Measurements from ENCODE around the gene WDR64. TPM values are rescaled to one million over a fixed set of nuclear protein-coding genes. Genes with fewer than 3 reads are reported as not detected.
"Not testable (repeated sequence)": the region's sequence is repeated elsewhere in the genome, so short reads cannot be mapped to it uniquely, and the experiment has no call there.

Gene WDR64
- total RNA-seq, 3 donors from 2014 or later = not detected

DNA sequence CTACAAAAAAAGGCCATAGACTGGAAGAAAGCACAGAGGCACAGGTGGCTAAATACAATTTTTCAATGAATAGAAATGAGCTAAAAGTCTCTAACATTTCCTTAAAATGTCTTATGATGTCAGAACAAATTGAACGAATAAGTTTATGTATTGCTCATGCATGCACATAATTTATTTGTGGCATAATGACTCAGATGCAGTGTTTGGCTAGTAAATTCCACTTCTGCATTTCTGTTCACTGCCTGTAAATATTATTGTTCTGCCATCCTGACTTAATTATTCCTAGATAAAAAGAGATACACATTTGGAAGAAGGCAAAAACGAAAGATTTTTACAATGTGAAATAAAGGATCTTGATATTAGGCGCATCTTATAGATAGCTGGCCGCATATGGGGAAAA is 169.3 kb downstream of the WDR64 start:
- Histone ChIP-seq H3K36me3 (no peaks in the 10 kb centered on the region), H3K4me1 (no peaks in the 10 kb centered on the region), H3K27ac (no peak overlapping the region), H3K27me3 (no peaks in the 10 kb centered on the region), H3K4me3 (no peak overlapping the region), H3K9me3 (no peaks in the 10 kb centered on the region)
- TF ChIP-seq, protein P1, sequence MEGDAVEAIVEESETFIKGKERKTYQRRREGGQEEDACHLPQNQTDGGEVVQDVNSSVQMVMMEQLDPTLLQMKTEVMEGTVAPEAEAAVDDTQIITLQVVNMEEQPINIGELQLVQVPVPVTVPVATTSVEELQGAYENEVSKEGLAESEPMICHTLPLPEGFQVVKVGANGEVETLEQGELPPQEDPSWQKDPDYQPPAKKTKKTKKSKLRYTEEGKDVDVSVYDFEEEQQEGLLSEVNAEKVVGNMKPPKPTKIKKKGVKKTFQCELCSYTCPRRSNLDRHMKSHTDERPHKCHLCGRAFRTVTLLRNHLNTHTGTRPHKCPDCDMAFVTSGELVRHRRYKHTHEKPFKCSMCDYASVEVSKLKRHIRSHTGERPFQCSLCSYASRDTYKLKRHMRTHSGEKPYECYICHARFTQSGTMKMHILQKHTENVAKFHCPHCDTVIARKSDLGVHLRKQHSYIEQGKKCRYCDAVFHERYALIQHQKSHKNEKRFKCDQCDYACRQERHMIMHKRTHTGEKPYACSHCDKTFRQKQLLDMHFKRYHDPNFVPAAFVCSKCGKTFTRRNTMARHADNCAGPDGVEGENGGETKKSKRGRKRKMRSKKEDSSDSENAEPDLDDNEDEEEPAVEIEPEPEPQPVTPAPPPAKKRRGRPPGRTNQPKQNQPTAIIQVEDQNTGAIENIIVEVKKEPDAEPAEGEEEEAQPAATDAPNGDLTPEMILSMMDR (IDR thresholded peaks at IDR 0.05) = no peak
- TF ChIP-seq POLR2A (IDR thresholded peaks at IDR 0.05) = no peak
- TF ChIP-seq POLR2AphosphoS5 (IDR thresholded peaks at IDR 0.05) = no peak
- intact Hi-C loops (cut with DNase I; ENCODE audit: low total_unique reads) = loop anchor here (10.0 kb wide), 1 partner anchor 993 kb away; no protein-coding TSS in a partner anchor
- no peak for DNase-seq (ENCODE audit: low spot score in 2 of 2)

DNA sequence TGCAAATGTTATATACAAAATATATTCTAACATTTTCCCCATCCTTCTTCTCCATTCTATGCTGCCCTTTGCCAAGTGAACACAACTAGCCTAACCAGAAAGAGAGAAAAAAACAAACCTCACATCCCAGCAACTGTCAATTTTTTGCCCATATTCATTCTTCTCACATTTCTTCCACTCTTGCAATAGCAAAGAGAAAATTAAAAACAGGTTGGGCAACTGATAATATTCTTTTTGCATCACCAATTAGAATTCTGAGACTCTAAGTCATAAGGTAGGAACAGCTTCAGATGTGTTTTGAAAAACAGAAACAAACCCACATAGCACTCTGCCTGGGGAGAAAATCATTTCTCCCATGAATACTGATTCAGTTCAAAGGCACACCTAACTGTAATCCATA is 170.8 kb downstream of the WDR64 start:
- TF ChIP-seq POLR2AphosphoS5 (IDR thresholded peaks at IDR 0.05) = no peak
- no peaks in the 10 kb centered on the region for H3K36me3 ChIP-seq
- H3K27me3 ChIP-seq = no peaks in the 10 kb centered on the region
- intact Hi-C loops (cut with DNase I; ENCODE audit: low total_unique reads) = loop anchor here (10.0 kb wide), 1 partner anchor 992 kb away; no protein-coding TSS in a partner anchor
- H3K9me3 ChIP-seq = no peaks in the 10 kb centered on the region
- no peak overlapping the region for H3K4me3 ChIP-seq
- H3K27ac ChIP-seq = no peak overlapping the region
- no peaks in the 10 kb centered on the region for H3K4me1 ChIP-seq
- DNase-seq (ENCODE audit: low spot score in 2 of 2) = no peak

DNA sequence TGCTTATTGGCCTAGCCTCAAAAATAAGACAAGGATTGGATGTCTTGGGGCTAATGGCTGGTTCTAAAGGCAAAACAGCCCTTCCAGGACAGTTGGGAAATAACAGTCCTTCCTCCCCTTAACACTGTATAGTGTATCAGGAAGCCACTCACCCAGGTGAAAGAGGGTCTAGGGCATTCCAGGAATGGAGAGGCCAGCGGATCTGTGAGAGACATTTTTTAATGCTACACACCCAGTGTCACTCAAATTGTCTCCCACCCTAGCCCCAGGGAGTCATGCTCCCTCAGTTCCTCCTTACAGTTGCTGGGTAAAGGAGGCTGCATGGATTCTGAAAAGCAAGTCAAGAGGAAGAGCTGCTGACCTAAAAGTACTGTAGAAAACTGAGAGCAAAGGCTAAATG is 171.8 kb downstream of the WDR64 start:
- TF ChIP-seq, protein P1 (IDR thresholded peaks at IDR 0.05) = no peak
- TF ChIP-seq POLR2A (IDR thresholded peaks at IDR 0.05) (no peak), POLR2AphosphoS5 (IDR thresholded peaks at IDR 0.05) (no peak)
- intact Hi-C loops (cut with DNase I; ENCODE audit: low total_unique reads) = loop anchor here (10.0 kb wide), 1 partner anchor 991 kb away; no protein-coding TSS in a partner anchor
- no peaks in the 10 kb centered on the region for H3K9me3 ChIP-seq

DNA sequence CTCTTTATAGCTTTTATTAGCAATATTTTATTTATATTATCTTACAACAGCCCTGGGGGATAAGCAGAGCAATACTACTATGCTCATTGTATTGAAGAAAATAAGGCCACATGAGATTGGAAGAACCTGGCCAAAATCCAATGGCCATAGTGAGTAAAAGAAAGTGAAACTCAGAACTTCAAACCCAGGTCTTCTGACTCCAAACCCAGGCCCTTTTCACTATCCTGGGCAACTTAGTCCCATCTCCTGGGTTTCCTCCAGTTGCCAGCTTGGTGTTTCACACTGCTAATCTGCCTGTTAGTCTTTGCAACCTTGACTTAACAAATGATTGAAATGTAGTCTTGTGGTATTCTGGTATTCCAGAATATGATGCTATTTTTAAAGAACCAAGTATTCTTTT is 173.5 kb downstream of the WDR64 start:
- H3K27ac ChIP-seq = no peak overlapping the region
- DNase-seq (ENCODE audit: low spot score in 2 of 2) = no peak
- intact Hi-C loops (cut with DNase I; ENCODE audit: low total_unique reads) = loop anchor here (10.0 kb wide), 1 partner anchor 989 kb away; no protein-coding TSS in a partner anchor
- TF ChIP-seq, protein P1 (IDR thresholded peaks at IDR 0.05) = no peak
- no peak for TF ChIP-seq POLR2AphosphoS5 (IDR thresholded peaks at IDR 0.05)
- no peak for TF ChIP-seq POLR2A (IDR thresholded peaks at IDR 0.05)
- H3K36me3 ChIP-seq = no peaks in the 10 kb centered on the region
- H3K4me1 ChIP-seq = no peaks in the 10 kb centered on the region
- H3K27me3 ChIP-seq = no peaks in the 10 kb centered on the region
- no peak overlapping the region for H3K4me3 ChIP-seq
- H3K9me3 ChIP-seq = no peaks in the 10 kb centered on the region

More for the DNA sequence above, 171.8 kb downstream of the WDR64 start:
- DNase-seq (ENCODE audit: low spot score in 2 of 2) = no peak
- Histone ChIP-seq H3K36me3 (no peaks in the 10 kb centered on the region), H3K4me1 (no peaks in the 10 kb centered on the region), H3K4me3 (no peak overlapping the region), H3K27me3 (no peaks in the 10 kb centered on the region), H3K27ac (no peak overlapping the region)

DNA sequence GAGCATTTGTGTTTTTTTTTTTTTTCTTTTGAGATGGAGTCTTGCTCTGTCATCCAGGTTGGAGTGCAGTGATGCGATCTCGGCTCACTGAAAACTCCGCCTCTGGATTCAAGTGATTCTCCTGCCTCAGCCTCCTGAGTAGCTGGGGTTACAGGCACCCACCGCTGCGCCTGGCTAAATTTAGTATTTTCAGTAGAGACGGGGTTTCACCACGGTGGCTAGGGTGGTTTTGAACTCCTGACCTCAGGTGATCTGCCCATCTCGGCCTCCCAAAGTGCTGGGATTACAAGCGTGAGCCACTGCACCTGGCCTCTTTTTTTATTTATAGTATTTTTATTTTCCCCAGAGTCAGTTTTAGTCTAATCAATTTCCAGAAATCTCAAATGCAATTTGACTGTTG is 174.5 kb downstream of the WDR64 start:
- H3K4me1 ChIP-seq, H3K27ac ChIP-seq: not testable (repeated sequence)
- intact Hi-C loops (cut with DNase I; ENCODE audit: low total_unique reads) = loop anchor here (10.0 kb wide), 1 partner anchor 988 kb away; no protein-coding TSS in a partner anchor

DNA sequence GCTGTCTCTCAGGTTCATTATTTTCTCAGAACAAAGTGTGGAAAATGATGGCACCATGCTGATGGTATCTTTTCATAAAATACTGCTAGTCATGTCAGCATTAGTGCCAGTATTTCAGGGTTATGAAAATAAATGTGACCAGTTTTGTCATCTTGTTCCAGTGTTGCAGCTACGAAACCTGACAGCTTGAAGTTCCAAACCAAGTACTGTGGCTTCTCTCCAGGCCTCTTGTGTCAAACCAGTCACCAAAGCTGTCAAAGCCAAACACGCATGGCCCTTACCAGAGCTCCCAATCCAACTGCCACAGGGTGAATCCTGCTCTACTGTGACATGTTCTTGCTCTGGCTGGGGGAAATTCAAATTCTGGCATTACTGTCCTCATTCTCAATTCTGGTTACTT is 175.2 kb downstream of the WDR64 start:
- Histone ChIP-seq H3K9me3 (no peaks in the 10 kb centered on the region), H3K4me3 (no peak overlapping the region), H3K4me1 (no peaks in the 10 kb centered on the region), H3K27me3 (no peaks in the 10 kb centered on the region), H3K27ac (no peak overlapping the region), H3K36me3 (no peaks in the 10 kb centered on the region)
- TF ChIP-seq POLR2A (IDR thresholded peaks at IDR 0.05) = no peak
- TF ChIP-seq POLR2AphosphoS5 (IDR thresholded peaks at IDR 0.05) = no peak
- intact Hi-C loops (cut with DNase I; ENCODE audit: low total_unique reads) = loop anchor here (10.0 kb wide), 1 partner anchor 988 kb away; no protein-coding TSS in a partner anchor
- no peak for DNase-seq (ENCODE audit: low spot score in 2 of 2)

More for the DNA sequence above, 174.5 kb downstream of the WDR64 start:
- not testable (repeated sequence) for H3K4me3 ChIP-seq; H3K9me3 ChIP-seq; H3K27me3 ChIP-seq; H3K36me3 ChIP-seq; DNase-seq (ENCODE audit: low spot score in 2 of 2)
